GM18502 (cell line): Measurements from ENCODE around the gene HUS1.
"Not testable (repeated sequence)": the region's sequence is repeated elsewhere in the genome, so short reads cannot be mapped to it uniquely, and the experiment has no call there.

Experiments
- ATAC-seq: cut with Tn5 transposase; IDR thresholded peaks from one replicate; pipeline ENCODE4 v1.9.1; 2021; ENCODE audit warnings: mild to moderate bottlenecking; ENCODE audit not compliant: unreplicated experiment, poor library complexity

The HUS1 gene

DNA sequence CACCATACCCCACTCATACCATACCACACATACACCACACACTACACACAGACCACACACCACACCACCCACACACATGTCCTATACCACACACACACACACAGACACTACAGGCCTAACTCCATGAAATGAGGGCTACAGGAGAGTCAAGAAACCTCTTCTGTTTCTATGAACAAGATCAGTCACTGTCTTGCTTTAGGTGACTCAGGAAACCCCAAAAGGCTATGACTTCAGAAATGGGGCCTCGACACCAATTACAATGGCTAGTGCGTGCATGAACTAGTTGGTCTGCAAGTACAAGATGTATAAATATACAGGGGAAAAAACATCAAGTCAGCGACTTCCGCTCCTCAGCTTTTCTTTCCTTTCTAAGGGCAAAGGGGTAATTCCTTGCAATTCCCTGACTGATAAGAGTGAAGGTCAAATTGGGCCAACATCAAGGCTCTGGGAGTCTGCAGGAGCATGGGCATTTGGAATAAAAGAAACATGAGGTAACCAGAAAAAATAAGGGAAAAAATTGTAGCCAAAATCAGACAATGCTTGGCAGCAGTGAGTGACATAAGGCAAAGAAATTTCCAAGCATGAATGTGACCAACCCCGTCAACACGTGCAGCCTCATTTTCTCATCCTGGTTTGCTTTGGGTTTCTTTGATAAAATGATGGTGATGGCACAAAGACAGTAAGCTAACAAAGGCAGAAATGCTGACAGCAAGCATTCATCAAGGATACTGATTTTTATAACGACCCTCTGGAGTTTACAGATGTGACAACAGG lies 32.6 kb downstream of the HUS1 start:
- ATAC-seq: no peak

- ATAC-seq: peak; percentile 62
These were observed 34.0 kb downstream of the HUS1 start for GRCh38 chr7:47945261-47946015.

GRCh38 chr7:47944536-47945260 lies 34.7 kb downstream of the HUS1 start:
- peak; percentile 17 for ATAC-seq

- ATAC-seq: no peak
These were observed 35.5 kb downstream of the HUS1 start for GRCh38 chr7:47943676-47944474.

GRCh38 chr7:47942651-47943050 lies 36.8 kb downstream of the HUS1 start:
- ATAC-seq: not testable (repeated sequence)

DNA sequence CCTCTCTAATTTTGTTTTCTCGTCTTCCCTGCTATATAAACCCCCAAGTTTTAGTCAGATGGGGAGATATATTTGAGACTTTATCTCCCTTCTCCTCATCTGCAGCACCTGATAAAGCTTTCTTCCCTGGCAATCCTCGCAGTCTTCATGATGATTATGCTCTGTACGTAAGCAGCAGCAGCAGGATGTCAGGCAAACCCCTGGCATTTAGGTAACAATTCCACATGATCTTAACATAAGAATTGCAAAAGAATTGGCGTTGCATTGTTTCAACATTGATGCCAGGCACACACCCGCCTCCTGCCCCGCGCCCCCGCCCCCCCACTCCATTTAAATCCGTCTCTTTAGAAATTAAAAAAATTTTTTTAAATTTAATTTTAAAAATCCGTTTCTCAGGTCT lies 37.3 kb downstream of the HUS1 start:
- ATAC-seq: no peak

DNA sequence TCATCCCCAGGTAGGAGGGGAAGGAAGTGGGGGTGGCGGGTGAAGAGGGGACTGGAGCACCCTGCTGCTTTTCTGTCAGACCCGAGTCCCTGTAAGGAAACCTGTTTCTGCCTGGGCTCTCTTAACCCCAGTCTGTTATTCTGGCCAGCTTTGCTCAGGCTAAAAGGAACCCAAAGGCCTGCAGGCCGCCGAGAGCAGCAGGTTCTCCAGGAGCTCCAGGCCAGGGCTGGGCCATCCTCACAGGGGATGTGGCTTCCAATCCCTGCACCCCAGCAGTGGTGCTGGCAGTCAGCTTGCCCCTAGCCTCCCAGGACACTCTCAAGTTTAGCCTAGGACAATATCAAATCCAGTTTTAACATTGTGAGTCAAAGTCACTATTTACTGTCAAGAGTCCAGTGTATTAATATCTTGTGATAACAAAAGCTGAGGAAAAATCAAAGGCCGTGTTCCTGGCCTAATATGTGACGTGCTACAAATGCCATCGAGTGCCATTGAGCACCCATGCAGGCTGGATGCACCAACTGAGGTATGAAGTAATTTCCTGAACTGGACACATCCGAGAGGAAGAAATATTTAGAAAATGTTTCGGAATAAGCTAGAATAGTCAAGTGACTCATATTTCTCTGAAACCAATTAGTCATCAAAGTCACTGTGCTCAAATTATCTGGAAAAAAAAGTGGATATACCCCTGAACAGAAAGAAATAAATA lies 38.1 kb downstream of the HUS1 start:
- ATAC-seq: no peak

- ATAC-seq: no peak
These were observed 39.1 kb downstream of the HUS1 start for GRCh38 chr7:47940088-47941013.

GRCh38 chr7:47939425-47940036 lies 39.9 kb downstream of the HUS1 start:
- ATAC-seq: no peak

DNA sequence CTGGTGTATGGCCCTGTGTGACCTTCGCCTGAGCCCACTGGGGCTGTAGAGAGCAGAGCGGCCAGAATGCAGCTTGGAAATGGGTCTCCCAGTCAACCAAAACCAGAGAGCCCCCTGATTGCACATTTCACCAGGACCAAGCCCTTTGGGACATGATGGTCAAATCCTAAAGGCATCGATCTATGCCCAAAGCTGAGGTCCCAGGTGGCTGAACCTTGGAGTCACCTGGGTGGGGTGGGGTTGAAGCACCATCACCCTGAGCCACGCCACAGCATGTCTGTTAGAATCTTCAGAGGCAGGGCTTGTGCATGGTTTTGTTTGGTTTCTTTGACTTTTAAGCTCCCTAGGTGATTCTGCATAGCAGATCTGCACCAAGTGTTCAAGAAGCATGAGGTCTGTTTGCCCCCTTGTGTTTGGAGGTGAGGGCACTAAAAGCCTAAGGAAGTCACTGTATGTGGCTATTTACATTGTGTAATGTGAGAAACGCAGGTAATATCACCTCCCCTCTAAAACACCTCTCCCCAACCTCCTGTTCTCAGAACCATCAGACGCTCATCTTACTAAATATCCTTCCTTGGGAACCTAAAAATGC lies 40.7 kb downstream of the HUS1 start:
- no peak for ATAC-seq

- peak; percentile 68 for ATAC-seq
These were observed 41.5 kb downstream of the HUS1 start for GRCh38 chr7:47937711-47938573.

GRCh38 chr7:47937065-47937687 lies 42.2 kb downstream of the HUS1 start:
- ATAC-seq: peak; percentile 94

GRCh38 chr7:47936323-47936722 lies 43.1 kb downstream of the HUS1 start:
- ATAC-seq: no peak

GRCh38 chr7:47935336-47935735 lies 44.1 kb downstream of the HUS1 start:
- no peak for ATAC-seq

DNA sequence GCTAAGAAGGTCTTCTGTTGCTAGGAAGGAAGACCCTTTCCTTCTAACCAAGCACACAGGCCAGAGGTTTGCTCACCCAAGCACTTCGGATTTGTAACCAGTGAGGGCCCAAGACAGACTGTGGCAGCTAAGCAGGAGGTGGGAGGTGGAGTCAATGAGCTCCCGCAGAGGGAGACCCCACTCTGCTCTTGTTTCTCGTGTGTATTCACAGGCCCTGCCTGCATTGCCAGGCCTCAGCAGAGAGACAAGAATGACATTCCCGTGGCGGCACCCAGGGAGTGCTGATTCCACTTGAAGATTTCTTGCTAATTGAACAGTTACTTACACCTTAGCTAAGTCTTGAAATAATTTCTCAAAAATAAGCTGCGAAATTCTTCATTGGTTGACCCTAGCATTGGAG lies 44.6 kb downstream of the HUS1 start:
- ATAC-seq: no peak

DNA sequence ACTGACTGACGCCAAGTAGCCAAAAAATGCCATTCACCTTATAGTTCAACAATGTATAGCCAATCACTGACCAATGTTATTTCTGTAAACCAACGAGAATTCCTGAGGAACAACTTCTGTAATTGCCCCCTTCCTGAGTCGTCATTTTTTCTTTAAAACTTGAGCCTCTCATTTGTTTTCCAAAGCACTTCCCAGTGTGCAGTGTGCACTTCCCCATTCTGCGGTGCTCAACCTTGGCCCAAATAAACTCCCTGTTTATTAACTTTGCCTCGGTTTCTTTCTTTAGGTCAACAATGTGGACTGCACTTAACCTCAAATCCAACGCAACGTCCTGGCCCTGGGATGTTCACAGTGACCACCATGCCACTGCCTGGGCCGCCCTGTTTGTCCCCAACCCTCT lies 46.2 kb downstream of the HUS1 start:
- ATAC-seq: no peak
